Medulla oblongata (tissue), 1 donor: ENCODE measurements around the gene ADGRV1.
"Not testable (repeated sequence)": the region's sequence is repeated elsewhere in the genome, so short reads cannot be mapped to it uniquely, and the experiment has no call there.

Experiments
- DNase-seq: peaks from one replicate; pipeline ENCODE4 v3.0.0-alpha.2; 2015; ENCODE audit errors: extremely low spot score

Gene ADGRV1

DNA sequence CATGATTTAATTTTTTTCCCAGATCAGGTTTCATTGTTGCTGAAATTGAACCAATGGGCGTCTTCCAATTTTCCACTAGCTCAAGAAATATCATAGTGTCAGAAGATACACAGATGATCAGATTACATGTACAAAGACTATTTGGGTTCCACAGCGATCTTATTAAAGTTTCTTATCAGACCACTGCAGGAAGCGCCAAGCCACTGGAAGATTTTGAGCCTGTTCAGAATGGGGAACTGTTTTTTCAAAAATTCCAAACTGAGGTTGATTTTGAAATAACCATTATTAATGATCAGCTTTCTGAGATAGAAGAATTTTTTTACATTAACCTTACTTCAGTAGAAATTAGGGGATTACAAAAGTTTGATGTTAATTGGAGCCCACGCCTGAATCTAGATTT is 251.6 kb downstream of the ADGRV1 start:
- DNase-seq = no peak

- no peak for DNase-seq
Observed at GRCh38 chr5:90813392-90813791, 254.8 kb downstream of the ADGRV1 start.

DNA sequence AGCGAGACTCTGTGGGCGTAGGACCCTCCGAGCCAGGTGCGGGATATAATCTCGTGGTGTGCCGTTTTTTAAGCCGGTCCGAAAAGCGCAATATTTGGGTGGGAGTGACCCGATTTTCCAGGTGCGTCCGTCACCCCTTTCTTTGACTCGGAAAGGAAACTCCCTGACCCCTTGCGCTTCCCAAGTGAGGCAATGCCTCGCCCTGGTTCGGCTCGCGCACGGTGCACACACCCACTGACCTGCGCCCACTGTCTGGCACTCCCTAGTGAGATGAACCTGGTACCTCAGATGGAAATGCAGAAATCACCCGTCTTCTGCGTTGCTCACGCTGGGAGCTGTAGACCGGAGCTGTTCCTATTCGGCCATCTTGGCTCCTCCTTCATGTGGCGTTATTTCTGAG is 263.5 kb downstream of the ADGRV1 start:
- not testable (repeated sequence) for DNase-seq

GRCh38 chr5:90824436-90824835 is 265.8 kb downstream of the ADGRV1 start:
- no peak for DNase-seq

DNA sequence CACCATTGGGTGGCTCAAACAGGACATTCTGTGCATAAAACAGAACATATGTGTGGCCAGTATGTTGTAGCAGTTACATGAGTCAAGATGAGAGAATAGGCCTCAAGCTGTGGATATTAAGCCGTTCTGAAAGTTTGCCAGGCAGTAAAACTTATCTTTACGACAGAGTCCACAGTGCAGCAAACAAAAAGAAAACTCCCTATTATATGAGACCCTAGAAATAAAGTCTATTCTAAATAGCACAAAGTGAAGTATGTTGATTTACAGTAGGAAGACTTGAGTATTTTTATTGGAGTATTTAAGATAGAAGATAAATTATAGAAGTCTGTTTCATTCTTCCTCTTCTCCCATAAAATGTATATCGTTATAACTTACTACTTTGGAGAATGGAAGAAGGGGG is 271.5 kb downstream of the ADGRV1 start:
- DNase-seq = no peak

DNA sequence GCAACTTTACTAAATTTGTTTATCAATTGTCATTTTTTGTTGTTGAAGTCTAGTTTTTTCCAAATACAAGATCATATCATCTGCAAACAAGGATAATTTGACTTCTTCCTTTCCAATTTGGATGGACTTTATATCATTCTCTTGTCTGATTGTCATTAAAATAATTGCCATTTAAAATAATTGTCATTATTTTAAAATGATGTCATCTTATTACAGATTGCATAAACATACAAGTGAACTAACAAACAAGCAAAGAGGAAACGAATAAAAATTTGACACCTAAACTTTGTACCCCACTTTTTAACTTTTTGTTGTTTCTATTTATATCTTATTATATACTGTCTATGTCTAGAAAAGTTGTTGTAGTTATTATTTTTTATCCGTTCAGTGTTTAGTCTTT is 275.2 kb downstream of the ADGRV1 start:
- no peak for DNase-seq

GRCh38 chr5:90834711-90835110 is 276.1 kb downstream of the ADGRV1 start:
- DNase-seq = no peak

GRCh38 chr5:90843443-90843842 is 284.8 kb downstream of the ADGRV1 start:
- DNase-seq = no peak

DNA sequence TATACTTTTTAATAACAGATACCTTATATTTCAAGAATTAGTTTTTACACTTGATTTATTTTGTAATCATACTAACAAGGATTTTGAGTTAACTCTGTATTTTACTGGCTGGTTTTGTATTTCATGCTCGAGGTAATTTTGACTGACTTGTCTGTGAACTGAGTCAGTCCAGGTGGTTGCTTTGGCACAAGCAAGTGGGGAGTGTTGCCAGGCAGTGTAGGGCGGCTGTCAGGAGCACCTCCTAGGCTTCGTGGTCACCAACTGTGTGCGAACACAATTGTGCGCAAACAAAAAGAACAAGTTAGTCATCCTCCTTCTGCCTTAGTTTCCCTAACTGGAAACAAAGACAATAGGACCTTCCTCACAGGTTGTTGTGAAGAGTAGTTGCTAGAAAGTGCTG is 286.3 kb downstream of the ADGRV1 start:
- DNase-seq = no peak

DNA sequence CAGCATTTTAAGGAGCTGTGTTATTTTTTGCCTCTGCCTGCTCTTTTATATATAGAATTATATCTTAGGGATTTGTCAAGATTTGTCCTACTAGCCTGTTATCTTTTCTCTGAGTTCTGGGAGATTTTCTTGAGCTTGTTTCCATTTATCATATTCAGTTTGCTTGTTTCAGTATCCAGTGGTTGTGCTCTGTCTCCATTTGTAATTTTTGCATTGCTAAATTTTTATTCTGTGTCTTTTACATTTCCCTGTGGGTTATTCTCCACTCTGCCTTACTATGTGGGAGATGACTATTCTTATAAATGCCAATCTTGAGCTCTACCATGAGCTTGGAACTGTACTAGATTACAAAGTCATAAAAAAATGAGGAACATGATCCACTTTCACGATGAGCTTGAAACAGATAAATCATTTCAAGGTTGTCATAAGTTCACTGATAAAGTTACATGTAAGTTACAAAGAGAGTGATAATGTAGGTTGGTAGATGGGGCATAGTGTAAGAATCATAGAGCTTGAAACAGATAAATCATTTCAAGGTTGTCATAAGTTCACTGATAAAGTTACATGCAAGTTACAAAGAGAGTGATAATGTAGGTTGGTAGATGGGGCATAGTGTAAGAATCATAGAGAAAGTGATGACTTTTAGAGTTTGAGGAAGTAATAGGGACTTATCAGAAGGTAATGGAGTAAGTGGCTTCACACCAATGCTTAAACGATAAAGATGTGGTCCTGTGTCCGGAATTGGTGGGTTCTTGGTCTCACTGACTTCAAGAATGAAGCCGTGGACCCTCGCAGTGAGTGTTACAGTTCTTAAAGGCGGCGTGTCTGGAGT is 287.3 kb downstream of the ADGRV1 start:
- DNase-seq = no peak

- DNase-seq = not testable (repeated sequence)
Observed at GRCh38 chr5:90847606-90848005, 289.0 kb downstream of the ADGRV1 start.

DNA sequence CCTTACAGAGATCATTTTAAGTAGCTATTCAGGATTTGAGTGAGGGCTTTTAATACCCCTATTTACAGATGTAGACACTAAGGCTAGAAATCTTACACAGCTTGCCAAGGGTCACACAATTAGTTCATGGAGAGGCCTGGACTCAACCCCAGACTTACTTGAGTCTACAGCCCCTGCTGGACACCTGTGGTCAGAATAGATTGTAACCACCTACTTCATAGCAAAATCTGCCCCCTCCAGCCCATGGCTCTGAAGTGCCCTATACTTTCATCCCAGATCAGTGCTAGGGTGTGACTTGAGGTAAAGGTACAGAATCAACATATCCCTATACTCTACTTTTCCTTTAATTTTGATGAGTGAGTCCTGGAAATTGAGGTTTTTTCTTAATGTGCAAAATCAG is 291.3 kb downstream of the ADGRV1 start:
- no peak for DNase-seq

GRCh38 chr5:90852531-90852930 is 293.9 kb downstream of the ADGRV1 start:
- no peak for DNase-seq

DNA sequence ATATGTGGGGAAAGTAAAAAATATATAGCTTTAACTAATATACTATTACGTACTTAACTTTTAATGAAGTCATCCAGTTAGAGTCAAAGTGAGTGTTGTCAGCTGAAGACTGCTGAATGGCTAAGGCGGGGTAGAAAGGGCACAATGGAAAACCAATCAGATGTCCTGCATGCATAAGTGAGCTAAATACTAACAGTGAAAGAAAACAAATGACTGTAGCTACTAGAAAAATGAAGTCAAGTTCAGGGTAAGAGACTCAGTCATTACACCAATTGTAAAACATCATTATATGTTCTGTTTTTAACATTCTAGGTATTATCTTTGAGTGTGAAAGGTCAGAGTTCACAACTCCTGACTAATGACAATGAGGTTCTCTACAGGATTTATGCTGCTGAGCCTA is 295.2 kb downstream of the ADGRV1 start:
- DNase-seq = no peak

- no peak for DNase-seq
Observed at GRCh38 chr5:90854169-90854568, 295.6 kb downstream of the ADGRV1 start.

DNA sequence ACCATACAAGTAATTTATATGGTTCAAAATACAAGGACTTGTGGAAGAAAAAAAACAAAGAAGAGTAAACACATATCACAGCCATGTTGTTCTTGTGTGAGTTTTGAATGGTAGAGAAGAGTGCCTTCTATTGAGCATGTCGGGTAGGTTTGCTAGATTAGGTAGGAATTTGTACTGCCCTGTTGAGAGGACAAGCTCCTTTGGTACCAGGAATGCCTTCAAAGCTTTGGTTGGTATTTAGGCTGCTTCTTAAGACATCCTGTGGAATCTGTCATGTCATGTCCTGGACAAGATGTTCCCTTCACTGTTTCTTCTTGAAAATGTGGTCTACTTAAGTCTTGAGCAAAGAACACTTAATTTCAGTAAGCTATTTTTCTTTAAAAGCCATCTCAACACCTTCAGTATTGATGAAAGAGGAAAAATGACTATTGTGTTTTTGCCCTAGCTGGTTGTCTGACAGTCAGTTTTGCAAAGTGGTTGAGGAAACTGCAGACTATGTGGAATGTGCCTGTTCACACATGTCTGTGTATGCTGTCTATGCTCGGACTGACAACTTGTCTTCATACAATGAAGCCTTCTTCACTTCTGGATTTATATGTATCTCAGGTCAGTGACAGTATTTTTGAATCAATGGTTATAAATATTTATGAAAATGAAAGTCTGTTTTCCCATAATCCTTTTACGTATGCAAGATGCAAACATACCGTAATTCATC is 296.9 kb downstream of the ADGRV1 start:
- DNase-seq = no peak

GRCh38 chr5:90861843-90862586 is 303.4 kb downstream of the ADGRV1 start:
- DNase-seq = no peak

DNA sequence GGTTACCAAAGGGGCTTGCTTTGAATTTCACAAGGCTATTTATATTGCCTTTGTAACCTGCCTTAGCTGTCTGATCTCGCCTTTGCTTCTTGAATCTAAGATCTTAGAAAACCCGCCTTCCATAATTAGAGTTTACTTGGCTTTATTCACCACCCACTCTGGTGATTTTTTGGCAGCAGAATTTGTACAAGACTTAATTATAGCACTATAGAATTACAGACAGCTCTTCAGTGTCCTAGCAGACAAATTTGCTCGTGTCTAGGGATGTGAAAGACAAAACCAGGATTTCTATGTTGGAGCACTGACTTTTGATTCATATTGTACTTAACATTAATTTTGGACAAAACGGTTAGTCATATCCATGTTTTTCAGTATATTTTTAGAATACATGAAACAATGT is 306.6 kb downstream of the ADGRV1 start:
- no peak for DNase-seq

GRCh38 chr5:90866333-90866732 is 307.7 kb downstream of the ADGRV1 start:
- peak; percentile 40 for DNase-seq

- DNase-seq = no peak
Observed at GRCh38 chr5:90866915-90867731, 308.5 kb downstream of the ADGRV1 start.

DNA sequence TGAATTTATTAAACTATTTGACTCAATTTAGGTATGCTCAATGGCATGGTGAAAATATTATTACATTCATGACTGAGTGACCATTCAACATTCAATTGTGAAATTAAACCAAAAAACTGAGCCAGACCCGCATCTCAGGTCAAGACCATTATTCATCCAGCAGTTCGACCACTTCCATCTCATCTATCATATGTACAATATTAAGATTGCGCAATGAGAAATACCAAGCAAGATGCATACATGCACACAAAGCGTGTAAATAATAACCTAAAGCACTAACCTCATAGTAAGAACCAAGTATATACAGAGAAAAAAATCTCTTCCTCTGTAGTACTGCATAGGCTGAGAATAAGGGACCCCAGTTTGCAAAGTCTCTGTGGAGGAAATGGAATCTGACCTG is 310.2 kb downstream of the ADGRV1 start:
- no peak for DNase-seq
